Measurements from ENCODE around the gene INPP5E. TPM values are rescaled to one million over a fixed set of nuclear protein-coding genes. Genes with fewer than 3 reads are reported as not detected.

INPP5E gene
- total RNA-seq, 3 donors from 2014 or later = 9.5 to 14.4 (median 9.6) TPM

DNA sequence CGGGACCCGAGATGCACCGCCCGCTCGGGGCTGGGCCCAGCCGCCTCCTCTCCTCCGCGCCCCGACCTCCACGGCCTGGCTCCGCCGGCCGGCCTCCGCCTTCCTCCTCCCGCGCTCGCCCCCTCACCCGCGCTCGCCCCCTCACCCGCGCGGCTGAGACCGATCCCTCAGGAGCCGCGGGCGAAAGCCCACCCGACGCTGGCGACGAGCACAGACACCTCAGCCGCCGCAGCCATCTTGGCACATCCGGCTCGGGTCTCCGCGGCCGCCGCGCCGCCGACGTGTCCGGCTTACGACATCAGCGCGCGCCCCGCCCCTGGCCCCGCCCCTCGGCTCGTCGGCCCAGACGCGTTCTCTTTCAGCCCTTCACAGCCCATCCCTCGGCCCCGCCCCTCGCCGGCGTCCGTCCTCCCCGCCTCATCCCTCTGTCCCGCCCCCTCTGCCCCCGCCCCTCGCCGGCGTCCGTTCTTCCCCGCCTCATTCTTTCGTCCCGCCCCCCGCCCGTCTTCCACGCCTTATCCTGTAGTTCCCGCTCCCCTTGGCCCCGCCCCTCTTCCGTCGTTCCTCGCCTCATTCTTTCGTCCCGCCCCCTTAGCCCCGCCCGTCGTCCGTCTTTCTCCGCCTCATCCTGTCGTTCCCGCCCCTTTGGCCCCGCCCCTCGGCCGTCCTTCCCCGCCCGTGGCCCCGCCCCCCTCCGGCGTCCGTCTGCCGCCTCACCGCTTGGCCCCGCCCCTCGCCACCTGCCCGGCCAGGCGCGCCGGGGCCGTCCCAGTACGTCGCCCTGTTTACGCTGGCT lies 43.3 kb upstream of the INPP5E start, which contains the start of gene SEC16A:
Gene SEC16A (minus strand): TSS at position 248 of the 796 bp plus-strand sequence. CDS start 5,425 bp downstream, outside the sequence.
- Histone ChIP-seq H3K36me3 (ENCODE audit: low read depth) (no peaks in the 10 kb centered on the region), H3K4me3 (peak within 1 kb of the TSS; percentile 90), H3K9me3 (no peaks in the 10 kb centered on the region), H3K4me1 (ENCODE audit: low read depth) (peaks cover 22% of the 10 kb centered on the region)
- DNase-seq = peak; percentile 100
- intact Hi-C loops (cut with DNase I, micrococcal nuclease) = no loop called here
- TF ChIP-seq, protein P1, sequence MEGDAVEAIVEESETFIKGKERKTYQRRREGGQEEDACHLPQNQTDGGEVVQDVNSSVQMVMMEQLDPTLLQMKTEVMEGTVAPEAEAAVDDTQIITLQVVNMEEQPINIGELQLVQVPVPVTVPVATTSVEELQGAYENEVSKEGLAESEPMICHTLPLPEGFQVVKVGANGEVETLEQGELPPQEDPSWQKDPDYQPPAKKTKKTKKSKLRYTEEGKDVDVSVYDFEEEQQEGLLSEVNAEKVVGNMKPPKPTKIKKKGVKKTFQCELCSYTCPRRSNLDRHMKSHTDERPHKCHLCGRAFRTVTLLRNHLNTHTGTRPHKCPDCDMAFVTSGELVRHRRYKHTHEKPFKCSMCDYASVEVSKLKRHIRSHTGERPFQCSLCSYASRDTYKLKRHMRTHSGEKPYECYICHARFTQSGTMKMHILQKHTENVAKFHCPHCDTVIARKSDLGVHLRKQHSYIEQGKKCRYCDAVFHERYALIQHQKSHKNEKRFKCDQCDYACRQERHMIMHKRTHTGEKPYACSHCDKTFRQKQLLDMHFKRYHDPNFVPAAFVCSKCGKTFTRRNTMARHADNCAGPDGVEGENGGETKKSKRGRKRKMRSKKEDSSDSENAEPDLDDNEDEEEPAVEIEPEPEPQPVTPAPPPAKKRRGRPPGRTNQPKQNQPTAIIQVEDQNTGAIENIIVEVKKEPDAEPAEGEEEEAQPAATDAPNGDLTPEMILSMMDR (IDR thresholded peaks at IDR 0.05) = no peak
- ATAC-seq = peak; percentile 82

DNA sequence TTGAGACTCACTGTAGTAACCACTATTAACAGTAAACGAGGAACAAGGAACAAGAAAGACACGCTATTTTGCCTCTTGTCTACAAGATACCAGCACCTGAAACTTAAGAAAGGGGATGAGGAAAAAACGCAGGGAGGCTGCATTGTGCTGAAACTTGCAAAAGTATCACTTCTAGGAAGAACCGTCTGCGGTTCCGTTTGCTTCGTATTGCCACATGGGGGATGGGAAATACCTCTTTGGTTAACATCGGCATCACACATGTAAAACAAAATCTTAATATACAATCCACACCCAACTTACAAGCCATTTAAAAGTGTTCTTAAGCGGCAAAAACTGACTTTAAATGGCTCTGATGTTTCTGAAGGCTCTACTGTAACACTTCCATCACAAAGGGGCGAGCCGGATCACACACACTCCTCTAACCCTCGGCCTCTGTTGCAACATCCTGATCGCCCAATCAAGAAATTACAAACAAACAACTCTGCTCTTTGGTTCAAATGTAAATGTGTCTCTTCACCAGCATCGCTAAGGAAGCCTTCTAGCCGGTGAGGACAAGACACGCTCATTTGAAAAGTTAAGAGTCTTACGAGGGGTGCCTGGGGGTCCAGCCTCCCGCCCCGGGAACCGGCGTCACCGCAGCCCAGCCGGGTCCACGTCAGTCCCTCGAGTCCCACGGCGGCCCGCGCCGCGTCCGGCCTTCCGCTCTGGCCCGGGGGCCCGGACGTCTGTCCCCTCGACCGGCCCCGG lies 42.6 kb upstream of the INPP5E start:
- TF ChIP-seq, protein P1 (IDR thresholded peaks at IDR 0.05) = no peak

DNA sequence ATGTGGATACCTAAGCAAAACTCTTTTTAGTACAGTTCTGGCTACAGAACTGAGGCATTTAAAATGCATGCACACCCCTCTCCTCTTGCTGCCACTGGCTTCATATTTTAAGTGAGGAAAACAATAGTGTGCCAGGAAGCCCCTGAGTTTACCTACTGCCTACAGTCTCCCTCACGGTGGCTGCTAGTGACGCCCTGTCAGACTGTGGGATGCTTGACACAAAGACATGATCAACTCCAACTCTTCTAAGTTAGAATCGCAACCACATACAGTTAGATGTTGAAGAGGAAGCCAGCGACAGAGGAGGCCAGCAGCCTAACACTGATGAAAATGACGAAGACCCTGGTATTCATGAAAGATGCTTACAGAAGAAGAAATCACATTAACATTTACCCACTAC lies 41.9 kb upstream of the INPP5E start:
- intact Hi-C loops (cut with DNase I, micrococcal nuclease) = no loop called here
- TF ChIP-seq, protein P1 (IDR thresholded peaks at IDR 0.05) = no peak
- Histone ChIP-seq H3K36me3 (ENCODE audit: low read depth) (no peaks in the 10 kb centered on the region), H3K4me3 (no peak overlapping the region), H3K9me3 (no peaks in the 10 kb centered on the region), H3K4me1 (ENCODE audit: low read depth) (peaks cover 22% of the 10 kb centered on the region)
- DNase-seq (no peak), ATAC-seq (no peak)

More for the DNA sequence above, 42.6 kb upstream of the INPP5E start:
- Histone ChIP-seq H3K36me3 (ENCODE audit: low read depth) (no peaks in the 10 kb centered on the region), H3K9me3 (no peaks in the 10 kb centered on the region), H3K4me3 (peak overlapping the region; percentile 90), H3K4me1 (ENCODE audit: low read depth) (peaks cover 22% of the 10 kb centered on the region)
- intact Hi-C loops (cut with DNase I, micrococcal nuclease) = no loop called here
- DNase-seq (peak in 1 of 3 donors; percentile 47), ATAC-seq (no peak)

DNA sequence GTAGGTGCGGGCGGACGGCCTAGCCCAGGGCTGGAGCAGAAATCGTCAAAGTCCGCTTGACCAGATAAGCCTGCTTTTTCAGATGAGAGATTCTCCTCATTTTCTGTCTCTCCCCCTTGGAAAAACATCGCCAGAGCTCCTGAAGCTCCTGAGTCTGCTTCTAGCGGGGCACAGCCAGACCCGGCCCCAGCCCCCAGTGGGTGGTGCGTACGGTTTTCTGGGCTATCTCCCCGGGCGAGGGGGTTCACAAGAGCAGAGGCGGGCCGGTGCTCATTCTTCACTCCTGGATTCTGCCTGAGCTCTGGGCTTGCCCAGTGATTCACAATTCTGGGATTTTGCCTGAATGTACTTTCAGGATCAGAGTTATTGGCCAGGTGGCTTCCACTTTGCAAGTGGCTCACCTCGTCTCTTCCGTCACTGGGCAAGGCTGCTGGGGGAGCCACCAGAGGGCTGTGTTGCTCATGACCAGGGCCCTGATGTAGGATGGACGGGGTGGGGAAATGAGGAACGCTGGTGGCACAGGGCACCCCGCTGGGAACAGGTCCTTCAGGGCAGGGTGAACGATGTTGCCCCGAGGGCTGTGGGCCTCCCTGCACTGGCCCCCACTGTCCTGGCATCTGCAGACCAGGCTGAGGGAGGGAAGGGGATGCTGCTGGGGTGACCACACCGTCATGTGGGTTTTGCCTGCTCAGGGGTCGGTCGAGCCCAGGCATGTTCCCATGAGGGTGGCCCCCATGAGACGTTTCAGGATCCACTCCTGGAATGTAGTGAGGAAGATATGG lies 36.9 kb upstream of the INPP5E start:
- Histone ChIP-seq H3K36me3 (ENCODE audit: low read depth) (no peaks in the 10 kb centered on the region), H3K4me3 (no peak overlapping the region), H3K9me3 (no peaks in the 10 kb centered on the region), H3K4me1 (ENCODE audit: low read depth) (peaks cover 4% of the 10 kb centered on the region)
- DNase-seq (no peak), ATAC-seq (no peak)
- TF ChIP-seq, protein P1 (IDR thresholded peaks at IDR 0.05) = no peak
- intact Hi-C loops (cut with DNase I, micrococcal nuclease) = no loop called here
